PFSK-1 (cell line): ENCODE measurements around the gene PSEN1.

ENCODE experiments used
- FOXP2 ChIP-seq: optimal IDR thresholded peaks from 2 replicates; pipeline ENCODE3; 2011; ENCODE audit warnings: borderline replicate concordance, control low read depth, inconsistent platforms; ENCODE audit not compliant: insufficient read depth; ENCODE audit errors: extremely low read length, extremely low read depth
- POLR2AphosphoS5 ChIP-seq: IDR thresholded peaks from 2 replicates; pipeline ENCODE4 v1.6.1; 2012; ENCODE audit warnings: low read depth, mild to moderate bottlenecking, control low read depth, low read length, moderate library complexity
- SIN3A ChIP-seq: IDR thresholded peaks from 2 replicates; pipeline ENCODE4 v1.6.1; 2012; ENCODE audit warnings: mild to moderate bottlenecking, low read length, moderate library complexity, borderline replicate concordance; ENCODE audit not compliant: insufficient read depth
- TAF1 ChIP-seq: IDR thresholded peaks from 2 replicates; pipeline ENCODE4 v1.6.1; 2012; ENCODE audit warnings: low read length, control low read depth, borderline replicate concordance; ENCODE audit not compliant: insufficient read depth
- TF ChIP-seq, protein P1 (sequence below), 2 experiments: IDR thresholded peaks; 2 replicates each; pipeline versions ENCODE4 v1.6.1 to v1.8.0; 2011 to 2012; ENCODE audit warnings: low read depth in 2 of 2, low read length in 2 of 2, control low read depth in 1 of 2, inconsistent platforms in 1 of 2, mild to moderate bottlenecking in 1 of 2, moderate library complexity in 1 of 2; ENCODE audit not compliant: insufficient read depth in 1 of 2

The PSEN1 gene

DNA sequence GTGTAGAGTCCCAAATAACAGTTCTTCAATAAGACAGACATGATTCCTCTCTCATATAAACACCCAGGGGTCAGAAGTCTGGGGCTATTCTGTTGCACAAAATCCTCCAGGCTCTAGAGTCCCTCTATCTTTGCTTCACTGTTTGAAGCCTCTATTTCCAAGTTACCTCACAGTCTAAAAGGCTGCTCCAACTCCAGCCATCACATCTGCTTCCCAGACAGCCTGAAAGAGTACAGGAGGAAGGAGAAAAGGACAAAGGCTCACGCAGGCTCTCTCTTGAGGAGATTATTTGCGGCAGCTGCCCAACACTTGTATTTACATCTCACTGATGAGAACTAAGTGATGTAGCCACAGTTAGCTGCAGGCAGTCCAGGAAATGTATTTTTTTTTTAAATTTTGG is 107.4 kb downstream of the PSEN1 start:
- TF ChIP-seq SIN3A (no peak), POLR2AphosphoS5 (no peak), TAF1 (no peak), FOXP2 (no peak)
- TF ChIP-seq, protein P1, sequence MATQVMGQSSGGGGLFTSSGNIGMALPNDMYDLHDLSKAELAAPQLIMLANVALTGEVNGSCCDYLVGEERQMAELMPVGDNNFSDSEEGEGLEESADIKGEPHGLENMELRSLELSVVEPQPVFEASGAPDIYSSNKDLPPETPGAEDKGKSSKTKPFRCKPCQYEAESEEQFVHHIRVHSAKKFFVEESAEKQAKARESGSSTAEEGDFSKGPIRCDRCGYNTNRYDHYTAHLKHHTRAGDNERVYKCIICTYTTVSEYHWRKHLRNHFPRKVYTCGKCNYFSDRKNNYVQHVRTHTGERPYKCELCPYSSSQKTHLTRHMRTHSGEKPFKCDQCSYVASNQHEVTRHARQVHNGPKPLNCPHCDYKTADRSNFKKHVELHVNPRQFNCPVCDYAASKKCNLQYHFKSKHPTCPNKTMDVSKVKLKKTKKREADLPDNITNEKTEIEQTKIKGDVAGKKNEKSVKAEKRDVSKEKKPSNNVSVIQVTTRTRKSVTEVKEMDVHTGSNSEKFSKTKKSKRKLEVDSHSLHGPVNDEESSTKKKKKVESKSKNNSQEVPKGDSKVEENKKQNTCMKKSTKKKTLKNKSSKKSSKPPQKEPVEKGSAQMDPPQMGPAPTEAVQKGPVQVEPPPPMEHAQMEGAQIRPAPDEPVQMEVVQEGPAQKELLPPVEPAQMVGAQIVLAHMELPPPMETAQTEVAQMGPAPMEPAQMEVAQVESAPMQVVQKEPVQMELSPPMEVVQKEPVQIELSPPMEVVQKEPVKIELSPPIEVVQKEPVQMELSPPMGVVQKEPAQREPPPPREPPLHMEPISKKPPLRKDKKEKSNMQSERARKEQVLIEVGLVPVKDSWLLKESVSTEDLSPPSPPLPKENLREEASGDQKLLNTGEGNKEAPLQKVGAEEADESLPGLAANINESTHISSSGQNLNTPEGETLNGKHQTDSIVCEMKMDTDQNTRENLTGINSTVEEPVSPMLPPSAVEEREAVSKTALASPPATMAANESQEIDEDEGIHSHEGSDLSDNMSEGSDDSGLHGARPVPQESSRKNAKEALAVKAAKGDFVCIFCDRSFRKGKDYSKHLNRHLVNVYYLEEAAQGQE (IDR thresholded peaks at IDR 0.05; ENCODE audit: insufficient read depth in 1 of 2, low read depth in 2 of 2, low read length in 2 of 2) = no peak

DNA sequence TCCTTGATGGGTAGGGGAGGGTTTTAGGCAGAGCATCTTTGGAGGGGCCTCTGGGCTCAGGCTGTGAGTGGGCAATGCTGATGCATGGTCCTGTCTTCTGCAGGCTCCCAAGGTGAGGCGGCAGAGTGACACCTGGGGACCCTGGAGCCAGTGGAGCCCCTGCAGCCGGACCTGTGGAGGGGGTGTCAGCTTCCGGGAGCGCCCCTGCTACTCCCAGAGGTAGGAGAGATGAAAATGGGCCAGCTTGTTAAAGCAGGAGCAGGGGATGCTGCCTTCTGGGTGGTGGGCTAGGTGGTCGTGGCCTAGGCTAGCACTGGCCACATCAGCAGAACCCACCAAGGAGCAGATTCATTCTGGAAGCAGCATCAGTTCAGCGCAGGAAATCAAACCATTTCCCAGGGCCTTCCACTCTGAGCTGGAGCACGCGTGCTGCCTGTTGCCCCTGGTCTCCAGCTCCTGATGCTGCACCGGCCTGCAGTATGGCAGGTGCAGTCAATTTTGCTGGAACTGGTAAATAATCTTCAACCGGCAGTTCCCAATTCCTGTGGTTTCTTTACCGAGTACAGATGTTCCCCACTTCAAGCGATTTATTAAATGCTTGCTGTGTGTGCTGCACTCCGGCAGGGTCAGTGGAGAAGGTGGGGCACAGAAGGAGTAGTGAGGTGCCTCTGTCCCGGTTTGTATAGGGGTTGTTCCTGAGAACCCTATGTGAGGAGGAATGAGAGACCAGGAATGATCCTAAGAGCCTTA is 108.4 kb downstream of the PSEN1 start:
- TF ChIP-seq TAF1 (no peak), FOXP2 (no peak), POLR2AphosphoS5 (no peak), SIN3A (no peak)
- TF ChIP-seq, protein P1 (IDR thresholded peaks at IDR 0.05; ENCODE audit: insufficient read depth in 1 of 2, low read depth in 2 of 2, low read length in 2 of 2) = no peak

DNA sequence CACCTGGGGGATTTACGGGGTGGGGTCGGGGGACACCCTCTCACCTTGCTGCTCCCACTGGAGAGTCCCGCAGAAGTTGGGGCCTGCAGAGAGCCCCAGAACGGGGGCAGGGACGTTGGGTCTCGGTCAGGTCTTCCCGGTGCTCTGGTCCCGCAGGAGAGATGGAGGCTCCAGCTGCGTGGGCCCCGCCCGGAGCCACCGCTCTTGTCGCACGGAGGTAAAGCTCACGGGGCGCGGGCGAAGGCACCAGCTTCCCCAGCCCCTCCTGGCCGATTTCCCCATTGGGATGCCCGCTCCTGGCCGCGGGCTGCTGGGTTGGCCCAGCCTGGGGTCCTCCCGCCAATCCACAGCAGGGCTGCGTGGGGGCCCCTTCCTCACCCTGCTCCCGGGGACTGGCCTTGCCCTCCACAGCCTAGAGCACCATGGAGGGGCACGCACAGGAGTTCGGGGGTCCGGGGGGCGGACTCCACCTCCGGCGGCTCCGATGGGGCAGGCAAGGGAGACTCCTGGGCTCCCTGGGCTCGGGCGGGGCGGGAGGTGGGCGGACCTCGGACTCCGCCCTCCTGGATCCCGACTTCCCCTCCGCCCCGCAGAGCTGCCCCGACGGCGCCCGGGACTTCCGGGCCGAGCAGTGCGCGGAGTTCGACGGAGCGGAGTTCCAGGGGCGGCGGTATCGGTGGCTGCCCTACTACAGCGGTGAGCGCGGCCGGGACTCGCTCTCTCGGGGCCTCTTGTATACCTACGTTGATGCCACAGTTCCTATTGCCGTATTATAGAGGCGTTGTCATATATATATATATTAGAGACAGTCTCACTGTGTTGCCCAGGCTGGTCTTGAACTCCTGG is 109.4 kb downstream of the PSEN1 start:
- TF ChIP-seq, protein P1 (IDR thresholded peaks at IDR 0.05; ENCODE audit: insufficient read depth in 1 of 2, low read depth in 2 of 2, low read length in 2 of 2) = no peak
- TF ChIP-seq FOXP2 = no peak
- TF ChIP-seq POLR2AphosphoS5 = no peak
- no peak for TF ChIP-seq TAF1
- no peak for TF ChIP-seq SIN3A

DNA sequence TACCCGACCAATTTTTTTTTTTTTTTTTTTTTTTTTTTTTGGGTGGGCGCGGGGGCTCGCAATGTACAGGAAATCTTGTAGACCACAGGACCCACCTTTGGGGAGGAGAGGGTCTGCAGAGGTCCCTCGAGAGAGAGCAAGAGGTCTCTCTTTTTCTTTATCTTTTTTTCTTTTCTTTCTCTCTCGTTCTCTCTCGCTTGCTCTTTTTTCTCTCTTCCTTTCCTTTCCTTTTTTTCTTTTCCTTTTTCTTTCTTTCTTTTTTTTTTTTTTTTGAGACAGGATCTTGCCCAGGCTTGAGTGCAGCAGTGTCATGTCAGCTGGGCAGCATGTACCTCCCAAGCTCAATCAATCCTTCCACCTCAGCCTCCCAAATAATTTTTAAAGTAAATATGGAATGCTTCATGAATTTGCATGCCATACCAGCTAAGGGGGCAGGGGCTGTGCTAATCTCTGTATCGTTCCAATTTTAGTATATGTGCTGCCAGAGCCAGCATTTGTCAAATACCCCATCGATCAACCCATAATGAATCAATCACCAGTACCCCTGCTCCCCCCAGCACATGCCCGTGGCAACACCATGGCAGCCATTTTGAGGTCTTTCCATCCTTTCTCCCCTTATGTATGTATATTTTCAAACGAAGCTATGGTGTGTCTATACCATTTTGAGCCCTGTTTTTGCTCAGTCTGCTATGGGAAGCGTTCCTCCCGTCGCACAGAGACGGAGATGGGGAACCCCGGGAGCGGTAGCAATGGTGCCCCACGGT is 110.3 kb downstream of the PSEN1 start:
- TF ChIP-seq FOXP2 (no peak), POLR2AphosphoS5 (no peak)

DNA sequence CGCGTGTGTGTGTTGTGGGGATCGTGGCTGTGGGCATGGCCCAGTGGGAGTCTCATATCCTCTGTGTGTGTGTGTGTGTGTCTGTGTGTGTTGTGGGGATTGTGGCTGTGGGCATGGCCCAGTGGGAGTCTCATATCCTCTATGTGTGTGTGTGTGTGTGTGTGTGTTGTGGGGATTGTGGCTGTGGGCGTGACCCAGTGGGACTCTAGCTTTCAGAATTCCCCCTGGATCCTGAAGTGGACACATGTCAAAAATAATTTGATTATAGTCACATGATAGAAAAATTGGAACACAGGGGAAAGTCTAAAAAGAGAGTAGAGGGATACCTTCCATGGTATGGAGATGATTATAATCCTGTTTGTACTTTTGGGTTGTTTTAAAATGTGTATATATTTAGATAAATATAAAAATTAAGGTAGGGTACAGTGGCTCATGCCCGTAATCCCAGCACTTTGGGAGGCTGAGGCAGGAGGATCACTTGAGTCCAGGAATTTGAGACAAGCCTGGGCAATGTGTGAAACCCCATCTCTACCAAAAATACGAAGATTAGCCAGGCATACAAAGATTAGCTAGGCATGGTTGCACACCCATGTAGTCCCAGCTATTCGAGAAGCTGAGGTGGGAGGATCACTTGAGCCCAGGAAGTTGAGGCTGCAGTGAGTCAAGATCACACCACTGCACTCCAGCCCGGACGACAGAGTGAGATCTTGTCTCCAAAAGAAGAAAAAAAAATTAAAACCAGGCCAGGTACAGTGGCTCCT is 112.0 kb downstream of the PSEN1 start:
- TF ChIP-seq SIN3A (no peak), FOXP2 (no peak), POLR2AphosphoS5 (no peak), TAF1 (no peak)
- TF ChIP-seq, protein P1 (IDR thresholded peaks at IDR 0.05; ENCODE audit: insufficient read depth in 1 of 2, low read depth in 2 of 2, low read length in 2 of 2) = no peak
